HG02571 (cell line): ENCODE measurements around the gene PRR30.
"Not testable (repeated sequence)": the region's sequence is repeated elsewhere in the genome, so short reads cannot be mapped to it uniquely, and the experiment has no call there.

Experiments used
- ATAC-seq: cut with Tn5 transposase; IDR thresholded peaks from one replicate; pipeline ENCODE4 v1.9.1; 2021; ENCODE audit warnings: mild to moderate bottlenecking, moderate library complexity; ENCODE audit not compliant: unreplicated experiment

PRR30 gene

GRCh38 chr2:27130396-27130795, 8.8 kb downstream of the PRR30 start:
- no peak for ATAC-seq

- ATAC-seq, result no peak
These were observed 10.3 kb downstream of the PRR30 start for GRCh38 chr2:27128668-27129571.

GRCh38 chr2:27127883-27128667, 11.1 kb downstream of the PRR30 start:
- no peak for ATAC-seq

- ATAC-seq, result no peak
These were observed 12.9 kb downstream of the PRR30 start for GRCh38 chr2:27126252-27126710.

GRCh38 chr2:27125104-27125503, 14.1 kb downstream of the PRR30 start:
- ATAC-seq, result no peak

GRCh38 chr2:27123302-27124150, 15.7 kb downstream of the PRR30 start, which contains the start of gene ABHD1:
Gene ABHD1 (plus strand): TSS chr2:27123815. CDS start chr2:27123949, 134 bp downstream.
- ATAC-seq, result peak; percentile 59

- ATAC-seq, result no peak
These were observed 16.4 kb downstream of the PRR30 start for GRCh38 chr2:27122791-27123190.

GRCh38 chr2:27121906-27122305, 17.3 kb downstream of the PRR30 start:
- ATAC-seq, result no peak

- not testable (repeated sequence) for ATAC-seq
These were observed 19.9 kb downstream of the PRR30 start for GRCh38 chr2:27119330-27119670.

GRCh38 chr2:27118525-27119329, 20.5 kb downstream of the PRR30 start, which contains the start of gene CGREF1:
Gene CGREF1 (minus strand): TSS chr2:27119128. CDS start chr2:27104366, 14,762 bp downstream.
- no peak for ATAC-seq

GRCh38 chr2:27117995-27118524, 21.1 kb downstream of the PRR30 start:
- no peak for ATAC-seq

- no peak for ATAC-seq
These were observed 23.7 kb downstream of the PRR30 start for GRCh38 chr2:27115519-27115918.

- not testable (repeated sequence) for ATAC-seq
These were observed 27.7 kb downstream of the PRR30 start for GRCh38 chr2:27111392-27112078.

GRCh38 chr2:27110603-27111352, 28.4 kb downstream of the PRR30 start:
- ATAC-seq, result not testable (repeated sequence)

- ATAC-seq, result no peak
These were observed 30.1 kb downstream of the PRR30 start for GRCh38 chr2:27109083-27109482.

- ATAC-seq, result no peak
These were observed 31.0 kb downstream of the PRR30 start for GRCh38 chr2:27108221-27108620.

- no peak for ATAC-seq
These were observed 33.2 kb downstream of the PRR30 start for GRCh38 chr2:27105981-27106380.

GRCh38 chr2:27102329-27102728, 36.9 kb downstream of the PRR30 start:
- no peak for ATAC-seq
